ENCODE results near the gene PRDM5. TPM values are rescaled to one million over a fixed set of nuclear protein-coding genes. Genes with fewer than 3 reads are reported as not detected.

Gene PRDM5
- total and polyA plus RNA-seq, 2 of the 13 experiments (the other 11 are each of a cell fraction or from before 2014, with no cell fraction given), result not detected

GRCh38 chr4:120871173-120871572 is 51.4 kb downstream of the PRDM5 start:
- no peak for DNase-seq (ENCODE audit: low spot score)
- no peak for ATAC-seq
- intact Hi-C loops (cut with micrococcal nuclease; ENCODE audit: unreplicated experiment), result no loop called here
- H3K9me3 ChIP-seq (ENCODE audit: low read length), result no peaks in the 10 kb centered on the region
- WGBS (ENCODE audit: low lambda C conversion rate), result 49% methylated on average over 4 of the region's 4 CpGs
- H3K27ac ChIP-seq (ENCODE audit: extremely low read length, insufficient read depth, low read length), result no peak overlapping the region
- in situ Hi-C loops (cut with HindIII; ENCODE audit: extremely low pct_ligation_motif_present, low pct_unique_long_range_greater_than_20kb), result no loop called here
- no peak overlapping the region for H2AFZ ChIP-seq (ENCODE audit: low read length)
- no peaks in the 10 kb centered on the region for H3K27me3 ChIP-seq (ENCODE audit: control insufficient read depth in 1 of 2, insufficient read depth in 2 of 2, low read length in 2 of 2)
- H3K79me2 ChIP-seq (ENCODE audit: insufficient read depth, low read length), result no peaks in the 10 kb centered on the region
- no peaks in the 10 kb centered on the region for H4K20me1 ChIP-seq (ENCODE audit: insufficient read depth, low read length)
- no peak overlapping the region for H3K4me3 ChIP-seq (replicated peaks in 1 of 3; ENCODE audit: insufficient read depth in 1 of 3, low read depth in 2 of 3, low read length in 3 of 3)
- FAIRE-seq, result no peak
- no TSS peak for BruUV-seq (replicated peaks)
- no peaks in the 10 kb centered on the region for H3K4me1 ChIP-seq (ENCODE audit: insufficient read depth, low read length)
- no peak for TF ChIP-seq ZNF674 (CRISPR knock-in tag; IDR thresholded peaks at IDR 0.05; ENCODE audit: low read depth)
- no peak for TF ChIP-seq MEIS1 (CRISPR knock-in tag; IDR thresholded peaks at IDR 0.05; ENCODE audit: borderline replicate concordance)
- TF ChIP-seq, protein P1, sequence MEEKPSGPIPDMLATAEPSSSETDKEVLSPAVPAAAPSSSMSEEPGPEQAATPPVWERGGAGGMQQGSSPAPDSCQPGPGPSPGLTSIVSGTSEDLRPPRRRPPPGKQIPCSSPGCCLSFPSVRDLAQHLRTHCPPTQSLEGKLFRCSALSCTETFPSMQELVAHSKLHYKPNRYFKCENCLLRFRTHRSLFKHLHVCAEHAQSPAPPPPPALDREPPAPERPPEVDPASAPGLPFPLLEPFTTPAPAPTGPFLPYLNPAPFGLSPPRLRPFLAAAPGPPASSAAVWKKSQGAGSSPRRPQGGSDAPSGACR (CRISPR knock-in tag; IDR thresholded peaks at IDR 0.05), result no peak
- TF ChIP-seq NFE2 (CRISPR knock-in tag; IDR thresholded peaks at IDR 0.05), result no peak
- no peak for TF ChIP-seq ZFP1 (CRISPR knock-in tag; IDR thresholded peaks at IDR 0.05)
- TF ChIP-seq MTA3 (CRISPR knock-in tag; IDR thresholded peaks at IDR 0.05), result no peak
- no peak for TF ChIP-seq MBD4 (IDR thresholded peaks at IDR 0.05; ENCODE audit: borderline replicate concordance, low read length)
- TF ChIP-seq PTBP1 (IDR thresholded peaks at IDR 0.05; ENCODE audit: low read depth, low read length, poor library complexity, severe bottlenecking), result no peak
- TF ChIP-seq STAG1 (CRISPR knock-in tag; IDR thresholded peaks at IDR 0.05), result no peak
- no peak for TF ChIP-seq NR2C2 (CRISPR knock-in tag; IDR thresholded peaks at IDR 0.05; ENCODE audit: borderline replicate concordance)
- no peak for TF ChIP-seq ZBTB7B (CRISPR knock-in tag; IDR thresholded peaks at IDR 0.05)
- no peak for TF ChIP-seq ZNF652 (CRISPR knock-in tag; IDR thresholded peaks at IDR 0.05; ENCODE audit: borderline replicate concordance, low read depth)
- TF ChIP-seq PAF1 (CRISPR knock-in tag; IDR thresholded peaks at IDR 0.05), result no peak
- TF ChIP-seq ZNF143 (CRISPR knock-in tag; IDR thresholded peaks at IDR 0.05), result no peak
- no peak for TF ChIP-seq TBP (CRISPR knock-in tag; IDR thresholded peaks at IDR 0.05)
- POLR2A ChIA-PET, result no interaction called here
- no peak overlapping the region for H3K4me2 ChIP-seq (ENCODE audit: low read depth, low read length)
- CTCF ChIA-PET (ENCODE audit: low intra/inter-chr PET ratio, low total read pairs), result no interaction called here
- no peaks in the 10 kb centered on the region for H3K36me3 ChIP-seq (replicated peaks in 1 of 2; ENCODE audit: control insufficient read depth in 1 of 2, insufficient read depth in 2 of 2, low read length in 2 of 2)
- no peak overlapping the region for H3K9ac ChIP-seq (ENCODE audit: insufficient read depth, low read depth, low read length)
